ENCODE measurements around the gene DSCAM.

DNA sequence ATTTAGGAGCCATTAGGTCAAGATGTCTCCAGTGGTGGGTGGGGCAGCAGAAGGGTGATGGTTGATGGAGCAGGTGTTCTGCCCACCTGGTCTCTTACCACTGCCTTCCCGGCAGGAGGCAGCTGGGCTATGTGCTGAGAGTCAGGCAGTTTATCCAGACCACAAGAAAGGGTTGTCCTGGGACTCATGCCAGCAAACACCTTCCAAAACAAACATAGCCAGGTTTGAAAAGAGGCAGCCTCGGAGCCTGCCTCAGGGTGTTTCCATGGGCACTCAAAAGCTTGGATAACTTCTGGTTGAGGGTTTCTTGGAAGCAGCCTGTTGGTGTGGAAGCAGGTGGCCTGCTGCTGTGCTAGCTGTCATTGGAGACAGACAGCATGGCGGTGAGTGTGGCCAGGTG lies 792.6 kb downstream of the DSCAM start:
- TF ChIP-seq CTCF (conservative IDR thresholded peaks at IDR 0.05 in 1 of 2, IDR thresholded peaks at IDR 0.05 in 1 of 2; ENCODE audit: low read depth in 1 of 2, low read length in 2 of 2) (no peak), EZH2 (IDR thresholded peaks at IDR 0.05; ENCODE audit: low read length, missing control alignments) (no peak)
